K562 (cell line): ENCODE results near the gene POMT1. TPM values are rescaled to one million over a fixed set of nuclear protein-coding genes. Genes with fewer than 3 reads are reported as not detected.

Experiments used
- ATAC-seq: fragments of 200-7000 bp; cut with Tn5 transposase; 3 replicates; pipeline ENCODE4 v1.9.1; 2020; ENCODE audit warnings: moderate library complexity
- BruUV-seq: library from RNA; stranded (reverse); fragments of 400-500 nt; replicated peaks from 2 replicates; lab custom pipeline; 2021; lab: Mats Ljungman, UMichigan
- CTCF ChIA-PET: fragments of 300-600 bp; formaldehyde crosslinking; extraction: SDS; loops from one replicate; lab custom pipeline; 2021; ENCODE audit warnings: low intra/inter-chr PET ratio; lab: Yijun Ruan, JAX
- POLR2A ChIA-PET: fragments of 300-600, 350-650 bp; sonication (Branson Sonifier 250); formaldehyde crosslinking; extraction: SDS; loops from one replicate; lab custom pipeline; 2021; ENCODE audit warnings: antibody characterized with exemption, inconsistent platforms; lab: Yijun Ruan, JAX
- DNase-seq, 4 experiments: peaks; one replicate each; pipeline versions ENCODE4 v3.0.0 to v3.0.0-alpha.2; 2011 to 2018; ENCODE audit warnings: low spot score in 3 of 4, mixed read lengths in 3 of 4; ENCODE audit errors: extremely low read depth in 1 of 4
- FAIRE-seq: peaks from 2 replicates; lab custom pipeline; 2011; peaks lifted over from hg19 to GRCh38; lab: Jason Lieb, UNC
- H2AFZ ChIP-seq: 2 replicates; pipeline ENCODE4 v1.6.0; 2011; ENCODE audit warnings: low read depth, low read length, control low read depth, inconsistent platforms
- H3K27ac ChIP-seq: fragments of 200-600 bp; 3 replicates; pipeline ENCODE4 v1.8.0; 2011; ENCODE audit warnings: low read depth, mild to moderate bottlenecking, control low read depth, inconsistent platforms, low read length, moderate library complexity, mixed read lengths; ENCODE audit errors: extremely low read depth
- H3K27me3 ChIP-seq, 2 experiments: fragments of 300-600 bp in 1 of 2; 2 replicates in 1 of 2; 3 replicates in 1 of 2; pipeline versions ENCODE4 v1.6.0 to v1.8.0; 2011; ENCODE audit warnings: inconsistent platforms in 2 of 2, low read length in 2 of 2, mild to moderate bottlenecking in 1 of 2, mixed read lengths in 1 of 2, moderate library complexity in 1 of 2; ENCODE audit not compliant: control insufficient read depth in 2 of 2, insufficient read depth in 2 of 2
- H3K36me3 ChIP-seq: fragments of 300-600 bp; 3 replicates; pipeline ENCODE4 v1.8.0; 2011; ENCODE audit warnings: mild to moderate bottlenecking, low read length, inconsistent platforms; ENCODE audit not compliant: control insufficient read depth, insufficient read depth
- H3K4me1 ChIP-seq, 2 experiments: fragments of 200-600 bp in 1 of 2; replicated peaks in 1 of 2; 2 replicates in 1 of 2; 3 replicates in 1 of 2; pipeline versions ENCODE4 v1.5.1 to v1.8.0; 2011; ENCODE audit warnings: inconsistent platforms in 2 of 2, low read length in 2 of 2, mild to moderate bottlenecking in 1 of 2, mixed read lengths in 1 of 2, moderate library complexity in 1 of 2; ENCODE audit not compliant: control insufficient read depth in 2 of 2, insufficient read depth in 2 of 2
- H3K4me2 ChIP-seq: 2 replicates; pipeline ENCODE4 v1.6.1; 2011; ENCODE audit warnings: low read length, control low read depth, inconsistent platforms, mixed read lengths; ENCODE audit not compliant: insufficient read depth
- H3K4me3 ChIP-seq: fragments of 200-600 bp; sonication (generic), shearing (Covaris generic); 2 replicates; pipeline ENCODE4 v1.5.1; 2016; ENCODE audit warnings: control low read depth, inconsistent platforms
- H3K79me2 ChIP-seq: fragments of 200-600 bp; 3 replicates; pipeline ENCODE4 v1.8.0; 2011; ENCODE audit warnings: low read length, inconsistent platforms; ENCODE audit not compliant: control insufficient read depth, insufficient read depth
- H3K9ac ChIP-seq, 2 experiments: 2 replicates each; pipeline versions ENCODE4 v1.6.0 to v1.6.1; 2011; ENCODE audit warnings: low read depth in 2 of 2, low read length in 2 of 2, control low read depth in 1 of 2, inconsistent platforms in 1 of 2, mild to moderate bottlenecking in 1 of 2, mixed read lengths in 1 of 2; ENCODE audit not compliant: insufficient read depth in 1 of 2
- H3K9me1 ChIP-seq: one replicate; pipeline ENCODE4 v1.6.0; 2011; ENCODE audit warnings: inconsistent platforms, mild to moderate bottlenecking, low read length, moderate library complexity; ENCODE audit not compliant: control insufficient read depth, insufficient read depth
- H3K9me3 ChIP-seq: replicated peaks from 2 replicates; pipeline ENCODE4 v1.5.1; 2011; ENCODE audit warnings: low read depth, low read length, inconsistent platforms; ENCODE audit not compliant: control insufficient read depth, insufficient read depth
- H4K20me1 ChIP-seq: replicated peaks from 2 replicates; pipeline ENCODE4 v1.6.1; 2011; ENCODE audit warnings: low read length, inconsistent platforms, mixed read lengths; ENCODE audit not compliant: control insufficient read depth, insufficient read depth
- ASH1L ChIP-seq: fragments of 450-650 bp; IDR thresholded peaks from 2 replicates; pipeline ENCODE4 v1.6.1; 2018; ENCODE audit warnings: borderline replicate concordance, mild to moderate bottlenecking, low read depth; ENCODE audit not compliant: partially characterized antibody
- CBX5 ChIP-seq: IDR thresholded peaks from 2 replicates; pipeline ENCODE4 v1.6.1; 2014; ENCODE audit warnings: low read depth, borderline replicate concordance
- E2F4 ChIP-seq: sonication (generic); formaldehyde crosslinking; IDR thresholded peaks from 2 replicates; pipeline ENCODE4 v1.8.0; 2022; ENCODE audit warnings: mild to moderate bottlenecking, low read depth, missing genetic modification reagents
- HMGXB4 ChIP-seq: sonication (generic); formaldehyde crosslinking; IDR thresholded peaks from 2 replicates; pipeline ENCODE4 v1.8.1; 2023; ENCODE audit warnings: mild to moderate bottlenecking, missing genetic modification reagents
- HNRNPK ChIP-seq: fragments of 200-400 bp; formaldehyde crosslinking; IDR thresholded peaks from one replicate; pipeline ENCODE4 v1.6.1; 2018; ENCODE audit warnings: mild to moderate bottlenecking, low read depth, low read length; ENCODE audit not compliant: poor library complexity, severe bottlenecking
- MCM3 ChIP-seq: fragments of 450-650 bp; IDR thresholded peaks from 2 replicates; pipeline ENCODE4 v1.6.1; 2016
- MLX ChIP-seq, 2 experiments: fragments of 450-650 bp in 1 of 2; sonication (generic) in 1 of 2; formaldehyde crosslinking; conservative IDR thresholded peaks; 2 replicates each; pipeline versions ENCODE4 v1.4.0 to v1.8.1; 2020 to 2022; ENCODE audit warnings: mild to moderate bottlenecking in 1 of 2, missing genetic modification reagents in 1 of 2
- PHF21A ChIP-seq: fragments of 450-650 bp; IDR thresholded peaks from 2 replicates; pipeline ENCODE4 v1.6.1; 2017; ENCODE audit warnings: low read depth, borderline replicate concordance
- PRPF4 ChIP-seq: fragments of 200-400 bp; formaldehyde crosslinking; IDR thresholded peaks from one replicate; pipeline ENCODE4 v1.6.1; 2017; ENCODE audit warnings: low read length, low read depth, mild to moderate bottlenecking; ENCODE audit not compliant: insufficient read depth, poor library complexity, severe bottlenecking
- RNF219 ChIP-seq: fragments of 250-450 bp; sonication (Bioruptor Pico); IDR thresholded peaks from 2 replicates; pipeline ENCODE4 v1.5.0; 2022; ENCODE audit warnings: mild to moderate bottlenecking
- XRCC3 ChIP-seq: fragments of 450-650 bp; IDR thresholded peaks from 2 replicates; pipeline ENCODE4 v1.6.1; 2017; ENCODE audit warnings: mild to moderate bottlenecking, moderate library complexity
- ZNF121 ChIP-seq: sonication (generic); formaldehyde crosslinking; conservative IDR thresholded peaks from 2 replicates; pipeline ENCODE4 v1.8.0; 2022; ENCODE audit warnings: missing genetic modification reagents
- ZNF639 ChIP-seq, 2 experiments: fragments of 200-800 bp in 1 of 2; sonication (Bioruptor generic) in 1 of 2; sonication (generic) in 1 of 2; formaldehyde crosslinking in 1 of 2; IDR thresholded peaks in 1 of 2; conservative IDR thresholded peaks in 1 of 2; 2 replicates each; pipeline versions ENCODE4 v1.5.0 to v1.6.1; 2016 to 2020; ENCODE audit warnings: missing compliant biosample characterization in 1 of 2, missing genetic modification characterization in 1 of 2, missing genetic modification reagents in 1 of 2
- WGBS: fragments of 100-300 bp; shearing (Covaris generic); methylation state at CpG from one replicate; pipeline ENCODE4 v1.1.6; 2016; ENCODE audit warnings: low coverage, mixed read lengths; ENCODE audit not compliant: insufficient coverage; ENCODE audit errors: missing lambda C conversion rate; 5-methylcytosine and 5-hydroxymethylcytosine counted together
- in situ Hi-C: fragments of 300-500 bp; cut with MboI; formaldehyde crosslinking; loops from 4 replicates; pipeline ENCODE4 v1.15.0; 2018; ENCODE audit warnings: inconsistent platforms, mixed read lengths
- intact Hi-C: fragments of 100-400 bp; cut with micrococcal nuclease; formaldehyde crosslinking; loops from 2 replicates; pipeline ENCODE4 v1.14.2; 2022
- polyA plus RNA-seq, 8 experiments: library from polyadenylated mRNA; depleted of rRNA in 4 of 8; stranded (reverse) in 5 of 8; unstranded in 3 of 8; fragments of >200 nt; fragmentation: Nextera tagmentation in 2 of 8; fragmentation: Illumina TruSeq in 1 of 8; extraction: Ambion mirVana in 2 of 8; extraction: Trizol in 1 of 8; gene quantifications; 2 replicates each; pipeline versions ENCODE4 v1.2.1 to v1.2.3, GENCODE V29; 2011 to 2014; ENCODE audit warnings: inconsistent platforms in 1 of 8, missing spikeins in 1 of 8
- total RNA-seq, 7 experiments: library from RNA; depleted of rRNA in 6 of 7; stranded (reverse); fragments of >200 nt in 6 of 7; fragmentation: Illumina TruSeq in 2 of 7; extraction: Trizol in 2 of 7; gene quantifications; 2 replicates each; pipeline versions ENCODE4 v1.2.1 to v1.2.3, GENCODE V29; 2011 to 2021; ENCODE audit warnings: low replicate concordance in 1 of 7

The POMT1 gene
- total and polyA plus RNA-seq, 9 of the 15 experiments (the other 6 are each of a cell fraction or from before 2014, with no cell fraction given), result 1.8 to 23.5 (median 14.6) TPM

GRCh38 chr9:131552030-131552429, 49.3 kb downstream of the POMT1 start:
- DNase-seq, result no peak
- no peak overlapping the region for H3K4me2 ChIP-seq
- no peaks in the 10 kb centered on the region for H4K20me1 ChIP-seq
- no peak overlapping the region for H3K4me3 ChIP-seq
- no peak overlapping the region for H2AFZ ChIP-seq
- no peaks in the 10 kb centered on the region for H3K36me3 ChIP-seq
- CTCF ChIA-PET, result no interaction called here
- no peak for TF ChIP-seq HNRNPK
- no peak for TF ChIP-seq ZNF121
- TF ChIP-seq XRCC3, result no peak
- TF ChIP-seq PHF21A, result no peak
- no peak for TF ChIP-seq MLX (CRISPR knock-in tag; conservative IDR thresholded peaks at IDR 0.05)
- TF ChIP-seq PRPF4, result no peak
- TF ChIP-seq ZNF639 (CRISPR knock-in tag; conservative IDR thresholded peaks at IDR 0.05 in 1 of 2, IDR thresholded peaks at IDR 0.05 in 1 of 2), result no peak
- TF ChIP-seq E2F4 (CRISPR knock-in tag), result no peak
- no peak for TF ChIP-seq HMGXB4 (CRISPR knock-in tag)
- TF ChIP-seq ASH1L, result no peak
- TF ChIP-seq MCM3, result no peak
- no peak for TF ChIP-seq CBX5
- no peak for TF ChIP-seq RNF219 (CRISPR knock-in tag)
- TF ChIP-seq, all 486 proteins: peak for 0
- BruUV-seq, result no TSS peak
- H3K9ac ChIP-seq, result no peak overlapping the region
- H3K9me3 ChIP-seq, result no peaks in the 10 kb centered on the region
- H3K79me2 ChIP-seq, result no peaks in the 10 kb centered on the region
- no peaks in the 10 kb centered on the region for H3K9me1 ChIP-seq
- in situ Hi-C loops (no loop called here), intact Hi-C loops (no loop called here)
- WGBS, result 6% methylated on average over 6 of the region's 6 CpGs
- H3K27me3 ChIP-seq, result peaks cover 18 to 22% of the 10 kb centered on the region in 2 experiments; a peak in 4 of 5 replicates
- peaks cover 0 to 10% of the 10 kb centered on the region in 2 experiments; a peak in 2 of 5 replicates for H3K4me1 ChIP-seq
- ATAC-seq (no peak), FAIRE-seq (no peak)
- POLR2A ChIA-PET, result interaction anchor here (0.7 kb wide), 1 partner anchor 21 kb away, joined by 3 read pairs; the partner anchor contains the start of gene UCK1
- no peak overlapping the region for H3K27ac ChIP-seq
